ENCODE measurements around the gene TMEM220. TPM values are rescaled to one million over a fixed set of nuclear protein-coding genes. Genes with fewer than 3 reads are reported as not detected.

The TMEM220 gene
- total and polyA plus RNA-seq, 9 of the 15 experiments (the other 6 are each of a cell fraction or from before 2014, with no cell fraction given): not detected

GRCh38 chr17:10769840-10770239, 40.0 kb upstream of the TMEM220 start:
- intact Hi-C loops (cut with micrococcal nuclease): no loop called here
- Histone ChIP-seq H3K9me1 (ENCODE audit: control insufficient read depth, insufficient read depth, low read length) (no peaks in the 10 kb centered on the region), H3K79me2 (ENCODE audit: control insufficient read depth, insufficient read depth, low read length) (no peaks in the 10 kb centered on the region), H3K4me1 (replicated peaks in 1 of 2; ENCODE audit: control insufficient read depth in 2 of 2, insufficient read depth in 2 of 2, low read length in 2 of 2) (no peaks in the 10 kb centered on the region), H3K9ac (ENCODE audit: insufficient read depth in 1 of 2, low read depth in 2 of 2, low read length in 2 of 2) (no peak overlapping the region), H3K27ac (ENCODE audit: extremely low read depth, low read depth, low read length) (no peak overlapping the region), H3K9me3 (replicated peaks; ENCODE audit: control insufficient read depth, insufficient read depth, low read depth, low read length) (no peaks in the 10 kb centered on the region), H3K4me2 (ENCODE audit: insufficient read depth, low read length) (no peak overlapping the region), H3K36me3 (ENCODE audit: control insufficient read depth, insufficient read depth, low read length) (no peaks in the 10 kb centered on the region), H4K20me1 (replicated peaks; ENCODE audit: control insufficient read depth, insufficient read depth, low read length) (no peaks in the 10 kb centered on the region), H3K4me3 (no peak overlapping the region), H2AFZ (ENCODE audit: low read depth, low read length) (no peak overlapping the region), H3K27me3 (ENCODE audit: control insufficient read depth in 2 of 2, insufficient read depth in 2 of 2, low read length in 2 of 2) (no peaks in the 10 kb centered on the region)
- ChIA-PET POLR2A (no interaction called here), CTCF (ENCODE audit: low intra/inter-chr PET ratio) (no interaction called here)
- no TSS peak for BruUV-seq (replicated peaks)
- TF ChIP-seq SIRT6 (IDR thresholded peaks at IDR 0.05; ENCODE audit: low read depth, low read length) (no peak), TCFL5 (CRISPR knock-in tag; conservative IDR thresholded peaks at IDR 0.05) (no peak)
- FAIRE-seq (no peak), ATAC-seq (no peak), DNase-seq (ENCODE audit: extremely low read depth in 1 of 4, low spot score in 3 of 4) (no peak)
- WGBS (ENCODE audit: insufficient coverage, low coverage, missing lambda C conversion rate): 0% methylated on average over 6 of the region's 6 CpGs
- in situ Hi-C loops (cut with MboI): no loop called here

- H3K9me1 ChIP-seq (ENCODE audit: control insufficient read depth, insufficient read depth, low read length): no peaks in the 10 kb centered on the region
- DNase-seq (ENCODE audit: extremely low read depth in 1 of 4, low spot score in 3 of 4) (no peak), ATAC-seq (no peak), FAIRE-seq (no peak)
- H2AFZ ChIP-seq (ENCODE audit: low read depth, low read length): no peak overlapping the region
- H3K9ac ChIP-seq (ENCODE audit: insufficient read depth in 1 of 2, low read depth in 2 of 2, low read length in 2 of 2): no peak overlapping the region
- TF ChIP-seq HNRNPL (IDR thresholded peaks at IDR 0.05; ENCODE audit: low read depth, low read length): no peak
- no peak for TF ChIP-seq KDM4B (IDR thresholded peaks at IDR 0.05; ENCODE audit: borderline replicate concordance in 2 of 2, low read depth in 1 of 2)
- no peak for TF ChIP-seq PPARD (CRISPR knock-in tag; IDR thresholded peaks at IDR 0.05)
- TF ChIP-seq ZNF408 (CRISPR knock-in tag; IDR thresholded peaks at IDR 0.05; ENCODE audit: low read depth): no peak
- TF ChIP-seq ZNF644 (tag; IDR thresholded peaks at IDR 0.05; ENCODE audit: low read depth): no peak
- no peak for TF ChIP-seq SMARCE1 (IDR thresholded peaks at IDR 0.05)
- TF ChIP-seq HMG20A (CRISPR knock-in tag; conservative IDR thresholded peaks at IDR 0.05): no peak
- TF ChIP-seq MAFK (IDR thresholded peaks at IDR 0.05; ENCODE audit: low read length): no peak
- no peak for TF ChIP-seq FOXA3 (CRISPR knock-in tag; conservative IDR thresholded peaks at IDR 0.05 in 1 of 2, IDR thresholded peaks at IDR 0.05 in 1 of 2)
- no peak for TF ChIP-seq XRCC4 (IDR thresholded peaks at IDR 0.05; ENCODE audit: extremely low read depth, insufficient read depth, insufficient read length)
- TF ChIP-seq ZNF263 (CRISPR knock-in tag; IDR thresholded peaks at IDR 0.05; ENCODE audit: borderline replicate concordance): no peak
- TF ChIP-seq SMC3 (conservative IDR thresholded peaks at IDR 0.05; ENCODE audit: insufficient read depth, low read depth, low read length): no peak
- TF ChIP-seq RBM39 (optimal IDR thresholded peaks at IDR 0.05; ENCODE audit: low read depth, low read length): no peak
- TF ChIP-seq GABPB1 (CRISPR knock-in tag; IDR thresholded peaks at IDR 0.05): no peak
- no peak for TF ChIP-seq SRSF1 (IDR thresholded peaks at IDR 0.05; ENCODE audit: low read depth, low read length)
- TF ChIP-seq ZFX (CRISPR knock-in tag; IDR thresholded peaks at IDR 0.05): no peak
- no peak for TF ChIP-seq ZBTB8A (IDR thresholded peaks at IDR 0.05; ENCODE audit: partially characterized antibody)
- TF ChIP-seq SMAD2 (IDR thresholded peaks at IDR 0.05; ENCODE audit: low read depth, low read length): no peak
- no peaks in the 10 kb centered on the region for H3K27me3 ChIP-seq (ENCODE audit: control insufficient read depth in 2 of 2, insufficient read depth in 2 of 2, low read length in 2 of 2)
- H3K9me3 ChIP-seq (replicated peaks; ENCODE audit: control insufficient read depth, insufficient read depth, low read depth, low read length): no peaks in the 10 kb centered on the region
- H4K20me1 ChIP-seq (replicated peaks; ENCODE audit: control insufficient read depth, insufficient read depth, low read length): no peaks in the 10 kb centered on the region
- ChIA-PET POLR2A (no interaction called here), CTCF (ENCODE audit: low intra/inter-chr PET ratio) (no interaction called here)
- no peak overlapping the region for H3K4me3 ChIP-seq
- WGBS (ENCODE audit: insufficient coverage, low coverage, missing lambda C conversion rate): 0% methylated on average over 2 of the region's 2 CpGs
- intact Hi-C loops (cut with micrococcal nuclease) (no loop called here), in situ Hi-C loops (cut with MboI) (no loop called here)
- no peaks in the 10 kb centered on the region for H3K36me3 ChIP-seq (ENCODE audit: control insufficient read depth, insufficient read depth, low read length)
- H3K4me2 ChIP-seq (ENCODE audit: insufficient read depth, low read length): no peak overlapping the region
- H3K79me2 ChIP-seq (ENCODE audit: control insufficient read depth, insufficient read depth, low read length): no peaks in the 10 kb centered on the region
- no peaks in the 10 kb centered on the region for H3K4me1 ChIP-seq (replicated peaks in 1 of 2; ENCODE audit: control insufficient read depth in 2 of 2, insufficient read depth in 2 of 2, low read length in 2 of 2)
- no TSS peak for BruUV-seq (replicated peaks)
- H3K27ac ChIP-seq (ENCODE audit: extremely low read depth, low read depth, low read length): no peak overlapping the region
Measured at GRCh38 chr17:10768750-10769251, 39.0 kb upstream of the TMEM220 start.

All from K562 (cell line).